HG03280 (cell line): Measurements from ENCODE around the gene HBM.
"Not testable (repeated sequence)": the region's sequence is repeated elsewhere in the genome, so short reads cannot be mapped to it uniquely, and the experiment has no call there.

Source experiments
- ATAC-seq: cut with Tn5 transposase; IDR thresholded peaks from one replicate; pipeline ENCODE4 v1.9.1; 2021; ENCODE audit warnings: mild to moderate bottlenecking, moderate library complexity; ENCODE audit not compliant: unreplicated experiment

Gene HBM, protein sequence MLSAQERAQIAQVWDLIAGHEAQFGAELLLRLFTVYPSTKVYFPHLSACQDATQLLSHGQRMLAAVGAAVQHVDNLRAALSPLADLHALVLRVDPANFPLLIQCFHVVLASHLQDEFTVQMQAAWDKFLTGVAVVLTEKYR

DNA sequence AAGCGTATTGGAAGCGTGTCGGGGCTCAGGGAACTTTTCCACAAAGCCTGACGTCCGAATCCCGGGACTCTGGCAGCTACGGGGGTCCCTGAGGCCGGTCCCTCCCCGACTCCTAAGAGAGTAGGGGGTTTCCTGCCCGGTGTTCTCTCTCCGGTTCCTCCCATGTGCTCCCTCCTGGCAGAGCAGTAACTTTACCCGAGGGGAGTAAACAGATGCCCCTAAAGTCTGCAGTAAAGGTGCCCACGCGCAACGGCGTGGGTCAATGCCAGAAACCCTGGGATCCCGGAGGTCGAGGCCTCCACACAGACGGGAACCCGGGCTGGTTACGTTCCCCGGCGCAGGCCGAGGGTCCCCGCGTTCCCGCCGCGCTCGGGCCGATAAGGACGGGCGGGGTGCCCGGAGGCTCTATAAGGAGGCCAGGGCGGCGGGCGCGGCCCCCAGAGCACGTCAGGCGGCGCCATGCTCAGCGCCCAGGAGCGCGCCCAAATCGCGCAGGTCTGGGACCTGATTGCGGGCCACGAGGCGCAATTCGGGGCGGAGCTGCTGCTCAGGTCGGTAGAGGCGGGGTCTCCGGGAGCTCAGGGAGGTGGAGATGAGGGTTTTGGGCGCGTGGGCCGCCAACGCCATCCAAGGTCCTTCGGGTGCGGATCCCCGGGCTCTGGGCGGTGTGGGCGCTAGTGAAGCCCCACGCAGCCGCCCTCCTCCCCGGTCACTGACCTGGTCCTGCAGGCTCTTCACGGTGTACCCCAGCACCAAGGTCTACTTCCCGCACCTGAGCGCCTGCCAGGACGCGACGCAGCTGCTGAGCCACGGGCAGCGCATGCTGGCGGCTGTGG, at the start of gene HBM:
HBM (plus strand) TSS at position 440 of the 836 bp plus-strand sequence; CDS start at position 460, 20 bp downstream.
- ATAC-seq: no peak

DNA sequence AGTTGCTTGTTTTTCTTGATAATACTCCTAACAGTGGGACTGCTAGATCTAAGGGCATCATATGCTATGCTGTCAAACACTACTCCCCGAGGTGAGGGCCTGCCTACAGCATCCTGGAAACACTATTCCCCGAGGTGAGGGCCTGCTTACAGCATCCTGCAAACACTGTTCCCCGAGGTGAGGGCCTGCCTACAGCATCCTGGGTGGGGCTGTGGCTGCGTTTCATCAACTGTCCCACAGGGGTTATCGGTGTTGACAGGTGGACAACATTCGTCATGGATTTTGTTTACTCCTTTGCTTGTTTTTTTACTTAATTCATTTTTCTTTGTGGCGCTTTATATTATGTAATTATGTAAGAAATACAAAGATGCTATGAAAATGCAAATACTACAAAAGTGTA, 49.8 kb upstream of the HBM start:
- no peak for ATAC-seq

DNA sequence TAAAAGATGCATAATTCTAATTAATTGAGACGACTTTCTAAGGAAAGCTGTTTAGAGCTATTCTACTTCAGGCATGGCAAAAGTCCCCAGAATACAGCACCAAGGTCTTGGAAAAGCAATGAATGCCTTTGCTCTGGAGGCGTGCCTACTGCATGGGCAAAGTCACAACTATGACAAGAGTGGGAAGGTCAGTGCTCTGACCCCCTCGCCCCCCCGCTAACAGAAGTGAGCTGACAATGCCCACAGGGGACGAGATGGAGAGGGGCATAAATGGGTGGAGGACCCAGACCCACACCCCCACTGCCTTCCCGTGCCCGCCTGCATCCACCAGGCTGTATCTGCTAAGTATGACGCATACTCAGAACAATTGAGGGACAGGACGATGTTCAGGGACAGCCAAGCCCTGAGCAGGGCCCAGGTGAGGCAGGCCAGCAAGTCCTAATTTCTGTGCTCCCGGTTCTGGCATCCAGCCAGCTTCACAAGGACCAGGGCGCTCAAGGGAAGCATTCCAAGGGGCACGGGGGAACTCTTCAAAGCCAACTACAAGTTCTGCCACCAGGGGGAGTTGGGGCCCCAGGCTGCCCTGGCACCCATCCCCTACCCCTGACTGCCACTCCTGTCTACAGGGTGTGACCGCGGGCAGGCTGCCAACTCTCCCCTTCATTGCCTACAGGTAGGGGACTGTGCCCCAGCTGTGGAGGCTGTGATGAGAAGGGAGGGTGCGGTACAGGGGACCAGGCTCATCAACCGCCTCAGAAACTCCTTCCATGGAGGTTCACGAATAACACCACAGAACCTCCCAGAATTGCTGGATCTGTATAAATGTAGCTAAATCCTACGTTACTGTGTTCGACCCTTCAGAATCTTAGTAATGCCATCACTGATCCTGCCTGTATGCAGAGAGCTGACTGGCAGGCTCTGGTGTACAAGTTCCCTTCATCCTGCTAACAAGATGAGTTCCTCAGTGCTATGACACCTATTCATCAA, 48.1 kb upstream of the HBM start:
- ATAC-seq: no peak

DNA sequence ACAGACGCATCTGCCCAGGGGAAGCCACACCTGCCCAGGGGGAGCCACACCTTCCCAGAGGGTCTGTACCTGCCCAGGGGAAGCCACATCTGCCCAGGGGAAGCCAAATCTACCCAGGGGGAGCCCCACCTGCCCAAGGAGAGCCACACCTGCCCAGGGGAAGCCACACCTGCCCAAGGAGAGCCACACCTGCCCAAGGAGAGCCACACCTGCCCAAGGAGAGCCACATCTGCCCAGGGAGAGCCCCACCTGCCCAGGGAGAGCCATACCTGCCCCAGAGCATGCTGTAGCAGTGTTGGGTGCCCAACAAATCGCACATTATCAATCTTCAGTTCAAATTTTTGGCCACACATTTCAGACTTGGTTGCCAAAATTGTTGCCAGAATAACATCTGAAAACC, 46.9 kb upstream of the HBM start:
- ATAC-seq: no peak

DNA sequence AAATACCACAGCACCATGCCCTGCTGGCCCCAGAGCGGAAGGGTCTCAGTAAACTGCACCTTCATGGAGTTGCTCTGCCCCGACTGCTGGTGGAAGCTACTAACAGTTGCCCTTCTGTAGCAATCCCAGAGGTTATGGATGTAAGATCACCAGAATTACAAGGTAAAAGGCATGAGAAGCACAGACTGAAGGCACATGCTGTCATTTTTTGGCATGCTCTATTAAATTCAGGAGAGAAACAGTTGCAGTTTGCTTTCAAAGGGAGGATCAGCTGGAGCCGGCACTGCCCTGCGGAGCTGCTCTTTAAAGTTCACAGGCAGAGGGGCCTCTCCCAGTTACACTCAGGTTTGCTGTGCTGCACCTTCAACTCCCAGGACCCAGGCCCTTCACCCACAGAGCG, 46.5 kb upstream of the HBM start:
- no peak for ATAC-seq

DNA sequence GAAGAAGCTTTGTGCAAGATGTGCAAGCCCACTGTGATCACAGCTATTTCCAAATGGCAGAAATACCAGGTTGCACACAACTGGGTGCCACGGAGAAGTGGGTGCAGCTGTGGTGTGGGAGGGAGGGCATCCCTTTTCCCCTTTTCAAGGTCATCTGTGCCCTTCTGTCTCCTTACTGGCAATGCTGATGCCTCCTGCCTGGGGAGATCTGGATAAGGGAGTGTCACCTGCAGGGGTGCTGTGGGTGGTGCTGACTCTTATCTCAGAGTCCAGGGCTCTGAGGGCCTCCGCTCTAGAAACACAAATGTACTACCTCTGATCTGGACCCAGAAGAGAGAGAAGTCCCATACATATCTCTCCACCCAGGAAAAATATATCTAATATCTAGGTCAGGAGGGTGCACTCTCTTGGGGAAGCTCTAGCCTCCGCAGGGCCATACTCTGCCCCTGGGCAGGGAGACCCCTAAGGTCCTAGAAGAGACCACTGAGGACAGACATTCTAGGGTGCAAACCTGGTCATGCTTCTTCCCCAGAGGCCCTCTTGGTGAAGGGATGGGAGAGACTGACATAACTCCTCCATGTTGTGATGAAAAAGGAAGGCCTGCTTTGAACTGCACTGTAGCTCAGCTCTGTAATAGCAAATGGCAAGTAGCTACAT, 45.8 kb upstream of the HBM start:
- no peak for ATAC-seq

DNA sequence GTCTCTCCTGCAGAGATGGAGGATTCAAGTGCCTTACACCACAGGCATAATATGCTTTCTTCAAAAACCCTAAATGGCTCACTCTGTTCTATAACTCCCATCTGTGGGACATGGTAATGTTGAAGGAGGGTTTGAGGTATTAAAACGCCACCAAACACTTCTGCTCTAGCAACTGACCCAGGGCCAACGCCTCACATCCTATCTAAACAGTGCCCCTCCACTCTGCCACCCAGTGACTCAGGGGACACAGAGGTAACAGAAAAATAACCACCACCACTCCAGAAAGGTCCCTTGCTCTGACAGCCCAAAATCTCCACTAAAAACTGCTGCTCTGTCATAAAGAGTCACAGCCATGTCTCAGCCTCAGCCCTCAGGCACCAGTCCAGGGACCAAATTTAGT, 45.0 kb upstream of the HBM start:
- ATAC-seq: no peak

DNA sequence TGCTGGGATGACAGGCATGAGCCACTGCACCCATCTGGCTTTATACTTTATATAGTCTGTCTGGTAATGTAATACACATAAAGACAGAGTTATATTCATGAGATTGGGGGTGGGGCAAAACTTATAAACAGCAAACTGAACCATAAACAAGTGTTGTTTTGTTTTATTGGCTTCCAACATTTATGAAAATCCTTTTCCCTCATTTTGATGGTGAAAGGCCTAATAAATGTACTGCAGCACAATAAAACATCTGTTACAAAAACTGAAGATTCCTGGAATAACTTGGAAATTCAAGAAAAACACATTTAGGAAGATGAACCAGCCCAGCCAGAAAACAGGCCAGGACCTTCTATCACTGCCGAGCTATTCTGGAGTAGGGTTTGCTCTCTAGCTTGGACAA, 43.4 kb upstream of the HBM start:
- ATAC-seq: no peak

DNA sequence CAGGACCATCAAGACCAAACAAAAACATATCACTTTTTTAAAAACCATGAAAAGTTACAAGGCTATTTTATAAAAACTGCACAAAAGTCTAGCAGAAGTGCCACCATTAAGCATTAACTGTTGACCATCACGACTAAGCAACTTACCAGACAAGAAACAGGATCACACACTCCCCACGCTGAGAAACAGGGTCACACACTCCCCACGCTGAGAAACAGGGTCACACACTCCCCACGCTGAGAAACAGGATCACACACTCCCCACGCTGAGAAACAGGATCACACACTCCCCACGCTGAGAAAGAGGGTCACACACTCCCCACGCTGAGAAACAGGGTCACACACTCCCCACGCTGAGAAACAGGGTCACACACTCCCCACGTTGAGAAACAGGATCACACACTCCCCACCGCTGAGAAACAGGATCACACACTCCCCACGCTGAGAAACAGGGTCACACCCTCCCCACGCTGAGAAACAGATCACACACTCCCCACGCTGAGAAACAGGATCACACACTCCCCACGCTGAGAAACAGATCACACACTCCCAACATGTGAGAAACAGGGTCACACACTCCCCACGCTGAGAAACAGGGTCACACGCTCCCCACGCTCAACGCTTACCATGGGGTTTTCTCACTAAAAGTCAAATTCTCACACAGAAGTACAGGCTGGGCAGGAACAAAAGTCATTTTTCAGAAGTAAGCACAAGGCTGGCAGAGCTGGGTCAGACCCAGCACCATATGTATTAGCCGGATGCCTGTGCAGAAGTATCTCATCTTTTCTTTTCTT, 42.0 kb upstream of the HBM start:
- not testable (repeated sequence) for ATAC-seq

DNA sequence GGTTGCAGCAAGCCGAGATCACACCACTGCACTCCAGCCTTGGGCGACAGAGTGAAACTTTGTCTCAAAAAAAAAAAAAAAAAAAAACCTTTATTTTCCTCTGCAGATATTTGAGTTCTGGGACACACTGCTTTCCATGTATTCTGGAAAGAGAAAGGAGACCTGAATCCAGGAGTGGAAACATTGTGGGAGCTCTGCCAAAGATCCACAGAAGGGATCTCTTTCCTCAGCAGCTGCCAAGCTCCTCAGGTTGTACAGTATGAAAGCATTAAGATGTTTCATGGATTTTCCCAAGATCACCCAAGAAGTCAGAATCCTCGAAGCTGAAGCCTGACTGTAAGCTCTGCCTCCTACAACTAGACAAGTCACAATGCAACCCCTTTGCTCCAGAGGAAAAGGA, 40.8 kb upstream of the HBM start:
- ATAC-seq: no peak

DNA sequence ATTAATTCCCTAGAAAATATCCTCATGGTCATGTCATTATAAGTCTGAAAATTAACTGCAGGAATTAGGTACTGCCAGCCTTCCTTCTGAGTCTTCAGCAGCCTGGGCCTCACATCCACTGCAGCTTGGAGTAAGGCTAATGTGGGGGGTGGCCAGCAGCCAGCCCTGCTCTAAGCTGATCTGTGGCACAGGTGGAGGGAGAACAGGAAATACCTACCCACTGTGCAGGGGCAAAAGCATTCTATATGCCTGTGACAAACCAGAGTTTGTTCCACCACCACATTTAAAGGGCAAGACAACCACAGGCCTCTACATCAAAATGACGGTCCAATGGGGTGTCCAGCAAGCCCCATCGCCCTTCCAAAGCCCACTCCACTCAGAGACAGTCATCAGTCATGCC, 36.7 kb upstream of the HBM start:
- ATAC-seq: no peak

DNA sequence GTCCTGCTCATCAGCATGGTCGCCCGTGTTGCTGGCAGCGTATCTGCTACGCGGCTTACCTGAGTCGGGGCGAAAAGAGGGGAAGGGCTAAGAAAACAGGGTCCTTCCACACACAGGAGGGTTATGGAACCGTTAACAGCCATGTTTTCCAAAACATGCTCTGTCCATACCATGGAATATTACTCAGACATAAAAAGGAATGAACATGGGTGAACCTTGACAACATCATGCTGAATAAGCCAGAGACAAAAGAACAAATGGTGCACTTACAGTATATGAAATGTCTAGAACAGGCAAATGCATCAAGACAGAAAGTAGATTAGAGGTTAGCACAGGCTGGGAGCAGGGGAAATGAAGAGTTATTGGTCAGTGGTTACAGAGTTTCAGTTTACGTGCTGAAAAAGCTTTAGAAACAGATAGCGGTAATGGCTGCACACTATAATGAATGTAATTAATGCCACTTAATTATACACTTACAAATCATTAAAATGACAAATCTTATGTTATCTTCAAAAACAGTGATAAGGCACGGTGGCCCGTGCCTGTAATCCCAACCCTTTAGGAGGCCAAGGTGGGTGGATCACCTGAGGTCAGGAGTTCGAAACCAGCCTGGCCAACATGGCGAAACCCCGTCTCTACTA, 35.1 kb upstream of the HBM start:
- ATAC-seq: no peak

DNA sequence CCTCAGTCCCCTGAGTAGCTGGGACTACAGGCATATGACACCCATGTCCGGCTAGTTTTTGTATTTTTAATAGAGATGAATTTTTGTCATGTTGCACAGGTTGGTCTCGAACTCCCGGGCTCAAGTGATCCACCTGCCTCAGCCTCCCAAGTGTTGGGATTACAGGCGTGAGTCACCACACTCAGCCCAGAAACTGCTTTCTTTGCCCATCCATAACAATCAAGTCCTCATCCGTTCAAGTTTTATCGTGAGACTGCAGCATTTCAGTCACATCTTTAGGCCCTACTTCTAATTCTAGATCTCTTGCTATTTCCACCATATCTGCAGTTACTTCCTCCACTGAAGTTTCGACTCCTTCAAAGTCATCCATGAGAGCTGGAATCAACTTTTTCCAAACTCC, 33.7 kb upstream of the HBM start:
- no peak for ATAC-seq

DNA sequence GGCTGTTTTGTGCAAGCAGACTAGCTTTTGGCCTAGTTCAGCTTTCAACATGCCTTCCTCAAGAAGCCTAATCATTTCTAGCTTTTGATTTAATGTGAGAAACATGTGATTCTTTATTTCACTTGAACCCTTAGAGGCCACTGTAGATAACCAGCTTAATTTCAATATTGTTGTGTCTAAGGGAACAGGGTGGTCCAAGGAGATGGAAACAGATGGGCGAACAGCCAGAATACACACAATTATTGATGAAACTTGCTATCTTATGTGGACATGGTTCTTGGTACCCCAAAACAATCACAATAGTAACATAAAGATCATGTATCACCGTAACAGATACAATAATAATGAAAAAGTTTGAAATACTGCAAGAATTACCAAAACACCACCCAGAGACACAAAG, 32.1 kb upstream of the HBM start:
- no peak for ATAC-seq

DNA sequence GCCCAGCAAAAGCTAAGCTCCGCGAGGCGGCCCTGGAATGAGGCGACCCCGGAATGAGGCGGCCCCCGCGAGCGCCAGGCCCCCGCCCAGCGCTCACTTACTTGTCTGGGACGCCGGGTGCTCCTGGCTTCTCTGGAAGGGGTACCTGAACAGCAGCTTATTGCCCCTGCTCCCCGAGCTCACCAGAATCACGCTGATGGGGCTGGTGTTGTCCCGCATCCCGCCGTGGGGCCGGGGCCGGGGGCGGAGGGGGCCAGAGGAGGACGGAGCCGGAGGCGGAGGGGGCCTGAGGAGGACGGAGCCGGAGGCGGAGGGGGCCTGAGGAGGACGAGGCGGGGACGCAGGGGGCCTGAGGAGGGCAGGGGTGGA, 27.7 kb upstream of the HBM start:
- no peak for ATAC-seq

DNA sequence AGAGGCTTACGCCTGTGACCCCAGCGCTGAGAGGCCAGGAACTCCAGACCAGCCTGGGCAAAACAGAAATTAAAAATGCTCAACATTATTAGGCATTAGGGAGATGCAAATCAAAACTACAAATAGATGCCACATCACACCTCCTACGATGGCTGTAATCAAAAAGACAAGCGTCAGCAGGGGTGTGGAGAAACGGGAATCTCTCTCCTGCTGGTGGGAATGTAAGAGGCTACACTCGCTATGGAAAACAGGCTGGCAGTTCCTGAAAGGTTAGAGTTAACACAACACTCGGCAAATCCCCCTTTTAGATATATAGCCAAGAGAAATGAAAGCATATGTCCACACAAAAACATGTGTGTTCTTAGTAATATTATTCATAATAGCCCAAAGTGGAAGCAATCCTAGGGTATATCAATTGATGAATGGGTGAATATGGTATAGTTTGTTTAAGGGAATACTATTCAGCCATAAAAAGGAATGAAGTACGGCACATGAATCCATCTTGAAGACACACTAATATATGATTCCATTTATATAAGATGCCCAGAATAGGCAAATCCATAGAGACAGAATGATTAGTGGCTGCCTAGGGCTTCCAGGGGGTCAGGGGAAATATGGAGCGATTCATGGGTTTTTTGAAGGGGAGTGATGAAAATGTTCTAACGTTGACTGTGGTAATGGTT, 25.5 kb upstream of the HBM start:
- no peak for ATAC-seq

DNA sequence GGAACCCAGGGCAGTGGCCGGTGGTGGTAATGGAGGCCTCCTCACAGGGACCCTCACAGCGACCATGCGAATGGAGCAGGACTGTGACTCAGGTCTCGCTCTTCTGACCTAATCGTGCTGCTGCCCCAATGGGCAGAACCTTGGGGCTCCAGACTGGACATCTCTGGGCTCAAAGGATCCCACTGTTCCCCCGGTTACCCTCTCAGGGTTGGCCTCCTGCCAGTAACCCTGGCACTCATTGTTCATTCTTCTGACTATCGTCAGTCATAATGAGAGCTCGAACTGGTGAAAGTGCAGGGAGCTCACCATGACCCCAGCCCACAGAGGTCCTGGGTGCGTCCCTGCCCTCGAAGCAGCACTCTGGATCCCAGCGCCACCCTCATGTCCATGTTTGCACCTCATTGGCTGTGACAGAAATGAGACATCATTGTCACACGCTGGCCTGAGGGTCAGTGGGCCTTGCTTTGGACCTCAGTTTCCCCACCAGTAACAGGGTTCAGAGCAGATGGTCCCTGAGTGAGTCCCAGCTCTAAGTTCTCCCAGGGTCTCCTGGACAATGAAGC, 23.3 kb upstream of the HBM start:
- ATAC-seq: no peak

DNA sequence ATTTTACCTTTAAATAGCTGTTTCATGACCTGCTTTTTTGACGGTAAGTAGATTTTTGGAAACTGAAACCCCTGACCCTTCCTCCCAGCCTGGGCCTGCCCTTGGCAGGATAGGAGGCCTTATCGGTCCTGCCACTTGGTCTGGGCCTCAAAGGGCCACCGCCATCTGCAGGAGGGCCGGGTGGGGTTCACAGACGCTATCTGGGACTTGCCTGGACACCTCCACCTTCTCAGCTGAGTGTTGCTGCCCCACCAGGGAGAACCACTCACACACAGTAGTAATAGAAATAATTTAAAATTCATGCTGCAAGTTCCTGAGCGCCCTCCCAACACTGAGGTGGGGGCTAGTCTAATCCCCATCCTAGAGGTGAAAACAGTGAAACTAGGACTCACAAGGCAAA, 22.7 kb upstream of the HBM start:
- ATAC-seq: no peak

DNA sequence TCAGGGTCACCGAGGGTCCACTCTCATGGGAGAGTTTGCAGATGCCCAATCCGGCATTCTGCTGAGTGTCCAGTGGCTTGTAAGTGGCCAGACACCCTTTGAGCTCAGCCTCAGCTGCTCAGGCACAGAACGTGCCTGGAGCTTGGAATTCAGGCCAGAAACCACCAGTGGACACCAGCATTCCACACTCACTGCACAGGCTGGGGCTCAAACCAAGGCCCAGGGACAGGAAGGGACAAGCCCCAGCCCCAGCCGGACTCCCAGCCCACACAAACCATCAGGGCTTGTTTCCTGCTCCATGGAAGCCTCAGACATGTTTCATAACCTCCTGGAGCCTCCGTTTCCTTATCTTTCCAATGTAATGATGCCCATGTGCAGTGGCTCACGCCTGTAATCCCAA, 22.3 kb upstream of the HBM start:
- no peak for ATAC-seq
